ENCODE measurements around the gene OR5M3.

The OR5M3 gene

DNA sequence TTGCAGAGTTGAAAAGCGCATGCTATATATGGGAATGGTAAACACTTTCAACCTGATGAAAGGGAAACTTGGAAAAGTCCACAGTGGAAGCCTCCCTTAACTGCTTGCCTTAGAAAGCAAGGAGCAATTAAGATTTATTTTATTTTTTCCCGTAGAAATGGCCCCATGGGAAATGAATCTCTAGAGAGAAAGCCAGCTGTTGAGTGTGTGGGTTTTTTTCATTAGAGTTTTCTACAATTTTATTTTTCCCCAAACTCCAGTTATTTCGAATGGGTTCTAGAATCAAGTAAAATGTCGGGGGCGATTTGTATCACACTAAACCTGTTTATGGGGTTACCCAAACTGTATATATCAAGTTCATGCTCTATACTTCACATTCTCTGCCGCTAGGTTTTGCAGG lies at the start of gene OR5M3:
Gene OR5M3, minus strand, starts transcription at position 101 of the 400 bp plus-strand sequence. CDS start 2,855 bp downstream, outside the sequence.
- no peak for DNase-seq

DNA sequence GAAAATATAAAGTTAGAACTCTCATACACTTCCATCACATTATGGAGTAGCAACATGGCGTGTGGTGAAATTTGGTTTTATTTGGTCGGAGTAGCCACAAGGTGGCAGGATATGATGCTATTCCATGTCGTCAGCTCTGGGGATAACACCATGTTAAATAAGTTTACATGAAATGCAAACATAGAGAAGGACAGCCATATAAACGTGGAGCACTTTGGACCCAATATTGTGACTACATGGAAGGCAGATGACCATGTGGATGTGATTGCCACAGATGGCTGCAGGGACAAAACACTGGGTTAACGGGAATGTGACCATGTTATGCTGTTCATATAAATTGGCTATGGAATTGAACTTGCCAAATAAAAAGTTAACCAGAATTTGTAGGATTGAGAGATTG lies 48.9 kb upstream of the OR5M3 start:
- peak; percentile 15 for DNase-seq

DNA sequence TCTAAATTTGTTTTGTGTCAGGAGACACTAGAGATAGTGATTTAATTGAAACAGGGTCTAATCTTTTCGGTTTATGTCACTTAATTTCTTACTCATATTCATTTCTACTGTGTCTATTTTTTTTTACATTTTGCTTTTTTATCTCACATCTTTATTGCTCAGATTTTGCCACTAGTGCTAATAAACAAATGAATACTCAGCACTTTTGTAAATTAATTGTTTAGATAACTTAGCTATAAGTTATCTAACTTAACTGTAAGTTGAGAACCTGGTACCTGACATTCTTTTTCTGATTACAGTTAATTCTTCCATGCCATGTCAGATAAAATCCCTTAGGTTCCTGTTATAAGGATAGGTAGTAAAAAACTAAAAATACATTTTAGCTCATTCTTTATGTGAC lies 40.1 kb upstream of the OR5M3 start:
- DNase-seq = no peak

DNA sequence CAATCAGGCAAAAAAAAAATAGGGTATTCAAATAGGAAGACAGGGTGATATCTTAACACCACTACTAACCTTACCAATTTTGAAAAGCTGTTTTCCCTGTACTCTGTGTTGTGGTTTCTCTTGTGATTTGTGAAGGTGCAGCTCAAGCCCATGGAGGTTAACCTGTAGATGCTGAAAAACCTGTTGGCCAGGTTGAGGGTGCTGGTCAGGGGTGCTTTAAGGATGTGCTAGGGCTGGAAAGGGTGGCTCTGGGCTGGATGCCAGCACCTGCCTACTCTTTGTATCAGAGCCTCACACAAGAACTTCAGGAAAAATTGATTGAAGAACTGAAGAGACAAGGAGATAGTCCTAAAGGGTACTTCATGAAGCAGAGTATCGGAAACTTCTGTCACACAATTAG lies 36.3 kb upstream of the OR5M3 start:
- no peak for DNase-seq

DNA sequence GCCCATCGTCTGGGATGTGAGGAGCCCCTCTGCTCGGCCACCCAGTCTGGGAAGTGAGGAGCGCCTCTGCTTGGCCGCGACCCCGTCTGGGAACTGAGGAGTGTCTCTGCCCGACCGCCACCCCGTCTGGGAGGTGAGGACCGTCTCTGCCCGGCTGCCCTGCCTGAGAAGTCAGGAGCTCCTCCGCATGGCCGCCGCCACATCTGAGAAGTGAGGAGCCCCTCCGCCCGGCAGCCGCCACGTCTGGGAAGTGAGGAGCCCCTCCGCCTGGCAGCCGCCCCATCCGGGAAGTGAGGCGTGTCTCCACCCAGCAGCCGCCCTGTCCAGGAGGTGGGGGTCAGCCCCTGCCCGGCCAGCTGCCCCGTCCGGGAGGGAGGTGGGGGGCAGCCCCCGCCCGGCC lies 23.9 kb upstream of the OR5M3 start:
- no peak for DNase-seq

DNA sequence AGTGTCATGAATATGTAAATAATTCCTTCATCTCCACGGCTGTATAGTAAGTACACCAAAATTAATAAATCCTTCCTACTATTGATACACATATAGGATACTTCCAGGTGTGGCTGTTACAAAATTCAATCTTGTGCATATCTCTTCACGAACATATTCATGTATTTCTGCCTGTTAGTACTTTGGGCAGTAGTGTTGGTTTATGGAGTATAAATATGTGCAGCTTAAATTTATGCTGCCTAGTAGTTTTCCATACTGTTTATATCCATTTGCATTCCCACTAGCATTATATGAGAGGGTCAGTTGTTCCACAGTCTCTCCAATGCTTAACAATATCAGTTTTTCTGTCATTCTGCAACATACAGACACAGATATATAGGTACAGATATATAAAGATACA lies 22.0 kb upstream of the OR5M3 start:
- DNase-seq = no peak

DNA sequence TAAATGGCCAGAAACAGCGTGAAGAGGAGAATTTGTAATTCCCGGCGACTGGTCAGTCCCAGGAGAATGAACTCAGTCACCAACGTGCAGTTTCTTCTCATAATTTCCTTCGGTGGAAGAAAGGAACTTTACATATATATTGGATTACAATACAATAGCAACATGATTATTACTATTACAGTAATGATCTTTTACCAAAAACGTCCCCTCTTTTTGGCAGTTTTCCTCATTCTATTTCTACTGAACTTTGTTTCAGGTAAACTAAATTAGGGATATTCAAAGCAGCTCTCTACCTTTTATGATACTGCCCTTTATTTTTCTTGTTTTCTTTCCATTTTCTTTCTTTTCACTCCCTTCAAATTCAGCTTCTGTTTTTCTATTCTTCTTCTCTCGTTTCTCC lies 18.1 kb upstream of the OR5M3 start, which contains the start of gene OR5M8:
Gene OR5M8, minus strand, starts transcription at position 101 of the 400 bp plus-strand sequence. Its CDS starts 0 bp downstream, at position 101.
- DNase-seq = no peak

DNA sequence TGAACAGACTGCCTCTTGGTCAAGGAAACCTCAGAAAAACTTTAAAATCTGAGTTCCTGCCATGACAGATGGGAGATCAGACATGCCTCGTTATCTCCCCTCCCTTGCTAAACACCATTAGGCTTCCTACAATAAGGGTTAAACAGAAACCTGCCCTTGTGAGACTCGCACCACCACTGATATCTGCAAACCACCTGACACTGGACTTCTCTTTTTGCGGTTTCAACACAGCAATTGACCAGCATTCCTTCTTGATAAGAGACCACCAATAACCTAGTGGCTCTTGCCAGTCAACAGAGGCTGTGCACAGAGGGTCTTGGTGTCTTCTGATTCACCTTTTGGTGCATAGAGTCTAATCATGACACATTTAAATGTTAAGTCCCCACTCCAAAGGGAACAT lies 13.6 kb upstream of the OR5M3 start:
- DNase-seq = no peak

DNA sequence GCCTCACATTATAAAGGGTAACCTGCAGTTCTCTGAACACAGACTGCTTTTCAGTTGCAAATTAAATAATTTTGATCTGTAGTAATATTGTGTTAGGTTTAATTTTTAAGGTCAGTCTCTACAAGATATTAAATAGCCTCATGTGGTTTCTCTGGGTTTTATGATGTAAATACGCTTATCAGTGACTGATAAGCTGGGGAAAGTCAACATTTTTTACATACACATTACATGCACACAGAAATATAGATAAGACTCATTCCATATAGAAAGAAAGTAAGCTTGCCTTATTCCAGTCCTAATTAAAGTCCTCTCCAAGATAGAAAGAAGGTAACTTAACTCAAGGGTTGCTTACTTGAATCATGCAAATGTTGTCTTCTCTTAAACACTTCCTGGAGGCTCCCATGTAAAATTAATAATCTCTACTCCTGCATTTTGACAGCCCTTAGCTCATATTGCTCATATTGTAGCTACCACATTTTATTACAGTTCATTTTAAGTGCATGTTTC lies 1.6 kb upstream of the OR5M3 start:
- DNase-seq = no peak

DNA sequence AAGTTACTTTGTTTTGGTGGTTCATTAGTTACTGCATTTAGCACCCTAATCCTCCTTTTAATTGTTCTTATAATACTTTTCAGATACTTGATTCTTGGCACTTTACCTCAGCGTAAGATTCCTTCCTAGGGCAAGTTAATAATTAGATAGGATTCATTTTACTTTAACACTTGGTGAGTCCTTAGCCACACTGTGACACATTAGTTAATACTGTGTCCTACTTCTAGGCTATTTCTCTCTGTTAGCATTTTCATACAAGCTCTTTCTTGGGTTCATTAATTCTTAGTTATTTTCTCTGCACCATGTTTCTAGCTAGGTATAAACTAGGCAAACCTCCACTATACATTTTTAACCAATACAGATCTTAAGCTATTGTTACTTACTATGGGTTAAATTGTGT lies 16.1 kb downstream of the OR5M3 start:
- no peak for DNase-seq

DNA sequence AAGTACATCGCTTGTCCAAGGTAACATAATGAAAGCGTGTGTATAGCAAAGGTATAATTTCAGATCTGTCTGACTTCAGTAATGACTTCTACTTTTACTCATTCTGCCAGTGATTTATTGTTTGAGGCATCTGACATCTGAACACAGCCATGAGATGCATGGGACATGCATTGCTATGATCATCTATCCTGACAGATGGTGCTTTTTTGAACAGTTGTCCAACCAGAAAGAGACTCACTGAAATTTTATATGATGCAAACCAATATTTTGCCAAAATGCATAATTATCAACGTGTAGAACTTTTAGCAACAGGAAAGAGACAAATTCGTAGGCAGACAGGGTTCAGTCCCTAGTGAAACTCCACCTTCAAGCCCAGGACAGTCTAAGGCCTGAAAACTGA lies 19.6 kb downstream of the OR5M3 start:
- DNase-seq = no peak
